Parathyroid adenoma (tissue), 2 donors: Measurements from ENCODE around the gene USP24.

Experiments used
- H2AFZ ChIP-seq: fragments of 300-600 bp; sonication (generic); one replicate; pipeline ENCODE4 v1.7.0; 2017; ENCODE audit warnings: antibody characterized with exemption, mild to moderate bottlenecking
- H3K27ac ChIP-seq: fragments of 300-600 bp; sonication (generic); one replicate; pipeline ENCODE4 v1.7.0; 2017
- H3K27me3 ChIP-seq: fragments of 300-600 bp; sonication (generic); one replicate; pipeline ENCODE4 v1.7.0; 2017; ENCODE audit warnings: low read length; ENCODE audit not compliant: control insufficient read depth, insufficient read depth
- H3K36me3 ChIP-seq: fragments of 300-600 bp; sonication (generic); one replicate; pipeline ENCODE4 v1.7.0; 2017; ENCODE audit warnings: low read length; ENCODE audit not compliant: control insufficient read depth, insufficient read depth
- H3K4me1 ChIP-seq: fragments of 300-600 bp; sonication (generic); one replicate; pipeline ENCODE4 v1.7.0; 2017; ENCODE audit warnings: control low read depth
- H3K4me2 ChIP-seq: fragments of 300-600 bp; sonication (generic); one replicate; pipeline ENCODE4 v1.7.0; 2017; ENCODE audit warnings: low read length
- H3K4me3 ChIP-seq: fragments of 300-600 bp; sonication (generic); one replicate; pipeline ENCODE4 v1.7.0; 2017; ENCODE audit warnings: low read depth, low read length
- H3K79me2 ChIP-seq: fragments of 300-600 bp; sonication (generic); one replicate; pipeline ENCODE4 v1.7.0; 2017; ENCODE audit warnings: control low read depth
- H3K9ac ChIP-seq: fragments of 300-600 bp; sonication (generic); one replicate; pipeline ENCODE4 v1.7.0; 2017; ENCODE audit warnings: mild to moderate bottlenecking
- H3K9me3 ChIP-seq: fragments of 300-600 bp; sonication (generic); one replicate; pipeline ENCODE4 v1.7.0; 2017; ENCODE audit warnings: low read length; ENCODE audit not compliant: control insufficient read depth
- TF ChIP-seq, protein P1 (sequence below): fragments of 300-600 bp; sonication (generic); IDR thresholded peaks from one replicate; pipeline ENCODE4 v1.7.0; 2017; ENCODE audit warnings: antibody characterized with exemption, mild to moderate bottlenecking
- donor health status: primary hyperparathyroidism.

The USP24 gene

DNA sequence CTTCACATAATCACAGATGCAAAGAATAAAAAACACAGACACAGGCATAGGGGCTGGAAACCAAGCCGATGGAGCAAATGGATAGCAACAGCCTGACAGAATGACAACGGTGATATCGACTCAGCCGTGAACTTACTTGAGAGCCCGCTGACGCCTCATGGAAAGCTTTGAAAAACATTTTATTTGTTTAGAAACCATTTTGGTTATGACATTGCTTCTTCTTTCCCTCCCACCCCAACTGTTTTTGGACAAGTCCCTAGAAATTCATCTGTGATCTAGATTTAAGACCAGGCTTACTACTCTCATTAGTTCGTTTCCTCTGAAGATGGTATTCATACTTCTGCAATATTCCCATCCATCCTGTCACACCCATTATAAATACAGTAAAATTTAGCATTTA, 130.9 kb downstream of the USP24 start:
- Histone ChIP-seq H3K9ac (no peak overlapping the region), H3K9me3 (no peaks in the 10 kb centered on the region), H3K4me1 (no peaks in the 10 kb centered on the region), H3K4me3 (no peak overlapping the region), H3K27ac (no peak overlapping the region), H2AFZ (no peak overlapping the region), H3K27me3 (no peaks in the 10 kb centered on the region), H3K36me3 (no peaks in the 10 kb centered on the region), H3K4me2 (no peak overlapping the region), H3K79me2 (no peaks in the 10 kb centered on the region)
- TF ChIP-seq, protein P1, sequence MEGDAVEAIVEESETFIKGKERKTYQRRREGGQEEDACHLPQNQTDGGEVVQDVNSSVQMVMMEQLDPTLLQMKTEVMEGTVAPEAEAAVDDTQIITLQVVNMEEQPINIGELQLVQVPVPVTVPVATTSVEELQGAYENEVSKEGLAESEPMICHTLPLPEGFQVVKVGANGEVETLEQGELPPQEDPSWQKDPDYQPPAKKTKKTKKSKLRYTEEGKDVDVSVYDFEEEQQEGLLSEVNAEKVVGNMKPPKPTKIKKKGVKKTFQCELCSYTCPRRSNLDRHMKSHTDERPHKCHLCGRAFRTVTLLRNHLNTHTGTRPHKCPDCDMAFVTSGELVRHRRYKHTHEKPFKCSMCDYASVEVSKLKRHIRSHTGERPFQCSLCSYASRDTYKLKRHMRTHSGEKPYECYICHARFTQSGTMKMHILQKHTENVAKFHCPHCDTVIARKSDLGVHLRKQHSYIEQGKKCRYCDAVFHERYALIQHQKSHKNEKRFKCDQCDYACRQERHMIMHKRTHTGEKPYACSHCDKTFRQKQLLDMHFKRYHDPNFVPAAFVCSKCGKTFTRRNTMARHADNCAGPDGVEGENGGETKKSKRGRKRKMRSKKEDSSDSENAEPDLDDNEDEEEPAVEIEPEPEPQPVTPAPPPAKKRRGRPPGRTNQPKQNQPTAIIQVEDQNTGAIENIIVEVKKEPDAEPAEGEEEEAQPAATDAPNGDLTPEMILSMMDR: no peak

DNA sequence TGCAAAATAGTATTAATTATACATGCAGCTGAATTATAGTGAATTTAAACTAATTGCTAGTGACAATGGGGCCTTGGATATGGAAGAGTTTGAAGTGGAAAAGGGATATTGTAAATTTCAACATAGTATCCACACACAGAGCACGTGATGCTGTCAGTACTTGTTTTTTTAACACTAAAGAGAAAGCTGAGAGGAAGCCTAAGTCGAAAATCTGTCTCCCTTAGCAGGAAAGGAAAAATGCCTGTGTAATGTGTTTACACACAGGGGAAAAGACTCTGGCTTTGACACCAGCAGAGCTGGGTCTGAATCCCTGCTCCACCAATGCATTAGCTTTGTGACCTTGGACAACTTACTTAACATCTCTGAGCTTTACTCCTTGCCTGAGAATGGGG, 133.3 kb downstream of the USP24 start:
- Histone ChIP-seq H3K79me2 (no peaks in the 10 kb centered on the region), H2AFZ (no peak overlapping the region), H3K4me3 (no peak overlapping the region), H3K36me3 (no peaks in the 10 kb centered on the region), H3K4me2 (no peak overlapping the region), H3K4me1 (no peaks in the 10 kb centered on the region), H3K27me3 (no peaks in the 10 kb centered on the region), H3K27ac (no peak overlapping the region), H3K9me3 (no peaks in the 10 kb centered on the region), H3K9ac (no peak overlapping the region)
- TF ChIP-seq, protein P1: no peak

DNA sequence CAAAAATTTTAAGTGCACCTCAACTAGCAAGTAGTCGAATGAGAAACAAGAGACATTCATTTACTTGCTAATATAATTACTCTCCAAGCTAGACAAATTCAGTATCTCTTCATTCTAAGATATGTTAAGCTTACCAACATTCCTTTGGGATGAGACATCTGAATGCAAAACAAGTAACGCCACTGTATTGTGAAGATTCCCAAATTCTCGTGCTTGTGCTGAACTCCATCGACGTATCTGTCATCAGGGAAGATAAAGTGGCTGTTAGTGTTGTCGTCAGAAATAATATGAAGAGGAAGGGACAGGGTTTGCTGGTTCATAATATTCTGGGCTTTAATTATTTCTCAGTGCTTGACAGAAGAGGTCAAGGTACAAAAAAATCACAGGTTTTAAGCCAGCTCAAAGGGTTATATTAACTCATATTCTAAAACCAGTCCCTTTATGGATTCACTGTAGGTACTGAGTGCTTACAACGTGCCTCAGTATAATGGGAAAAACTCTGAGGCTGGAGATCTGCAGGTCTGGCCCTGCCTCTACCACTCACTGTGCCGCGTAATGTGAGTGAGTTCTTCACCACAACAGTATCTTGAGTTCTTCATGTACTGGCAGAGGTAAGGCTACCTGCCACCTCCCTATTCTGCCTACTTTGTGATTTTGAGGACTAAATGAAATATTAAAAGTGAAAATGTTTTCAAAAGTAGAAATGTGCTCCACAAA, 133.8 kb downstream of the USP24 start:
- no peaks in the 10 kb centered on the region for H3K36me3 ChIP-seq
- TF ChIP-seq, protein P1: no peak
- no peak overlapping the region for H3K27ac ChIP-seq

DNA sequence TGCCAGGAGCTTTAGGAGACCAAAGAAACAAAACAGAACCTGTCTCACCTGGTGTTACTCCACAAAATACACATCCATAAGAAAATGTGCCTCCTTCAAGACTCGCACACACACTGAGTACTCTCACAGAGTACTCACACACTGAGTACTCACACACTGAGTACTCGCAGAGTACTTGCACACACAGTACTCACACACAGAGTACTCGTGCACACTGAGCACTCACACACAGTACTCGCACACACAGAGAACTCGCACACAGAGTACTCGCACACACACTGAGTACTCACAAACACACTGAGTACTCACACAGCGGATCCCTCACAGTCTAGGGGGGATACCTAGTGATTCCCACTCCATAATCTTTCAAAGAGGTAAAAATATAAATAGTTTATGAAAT, 135.5 kb downstream of the USP24 start:
- Histone ChIP-seq H3K4me3 (no peak overlapping the region), H3K9ac (no peak overlapping the region), H3K4me2 (no peak overlapping the region), H3K9me3 (no peaks in the 10 kb centered on the region), H3K27ac (no peak overlapping the region), H3K4me1 (no peaks in the 10 kb centered on the region), H3K79me2 (no peaks in the 10 kb centered on the region), H3K36me3 (no peaks in the 10 kb centered on the region), H3K27me3 (no peaks in the 10 kb centered on the region), H2AFZ (no peak overlapping the region)
- TF ChIP-seq, protein P1: no peak

More for the DNA sequence above, 133.8 kb downstream of the USP24 start:
- H3K27me3 ChIP-seq: no peaks in the 10 kb centered on the region
- H3K79me2 ChIP-seq: no peaks in the 10 kb centered on the region
- no peaks in the 10 kb centered on the region for H3K9me3 ChIP-seq
- H3K9ac ChIP-seq: no peak overlapping the region
- no peak overlapping the region for H2AFZ ChIP-seq
- no peak overlapping the region for H3K4me3 ChIP-seq
- H3K4me2 ChIP-seq: no peak overlapping the region
- no peaks in the 10 kb centered on the region for H3K4me1 ChIP-seq

DNA sequence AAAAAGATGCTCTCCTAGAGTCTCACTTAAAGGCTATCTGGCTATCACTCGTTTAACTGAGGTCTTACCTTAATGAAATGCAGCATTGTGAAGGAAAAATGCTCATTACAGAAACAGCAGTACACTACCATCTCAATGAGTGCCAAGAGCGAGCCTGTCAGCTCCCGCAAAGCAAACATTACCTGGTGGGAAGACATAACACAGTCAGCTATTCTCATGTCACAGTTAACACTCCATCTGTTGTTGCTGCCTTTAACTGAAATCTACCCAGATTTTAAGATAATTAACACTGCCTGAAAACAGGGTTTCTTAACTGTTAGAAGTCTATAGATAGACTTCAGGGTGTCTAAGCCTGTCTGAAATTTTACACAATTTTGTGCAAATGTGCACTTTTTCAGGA, 136.7 kb downstream of the USP24 start:
- Histone ChIP-seq H3K4me3 (no peak overlapping the region), H3K4me2 (no peak overlapping the region), H3K36me3 (no peaks in the 10 kb centered on the region), H3K27ac (no peak overlapping the region), H3K4me1 (no peaks in the 10 kb centered on the region), H3K79me2 (no peaks in the 10 kb centered on the region), H3K9ac (no peak overlapping the region), H2AFZ (no peak overlapping the region), H3K9me3 (no peaks in the 10 kb centered on the region), H3K27me3 (no peaks in the 10 kb centered on the region)
- TF ChIP-seq, protein P1: no peak
